EH (cell line): ENCODE measurements around the gene DDOST.
A peak's percentile ranks its signal among the peaks of the same experiment; 100 is the strongest.
"Not testable (repeated sequence)": the region's sequence is repeated elsewhere in the genome, so short reads cannot be mapped to it uniquely, and the experiment has no call there.

ENCODE experiments used
- DNase-seq: peaks from one replicate; pipeline ENCODE4 v3.0.0-alpha.2; 2015; ENCODE audit warnings: low read depth

Gene DDOST

GRCh38 chr1:20625176-20626097 lies 35.7 kb downstream of the DDOST start:
- DNase-seq: no peak

GRCh38 chr1:20624709-20625108 lies 36.5 kb downstream of the DDOST start:
- no peak for DNase-seq

- DNase-seq: no peak
These were observed 40.2 kb downstream of the DDOST start for GRCh38 chr1:20621012-20621411.

- DNase-seq: no peak
These were observed 41.2 kb downstream of the DDOST start for GRCh38 chr1:20619999-20620398.

GRCh38 chr1:20618550-20618949 lies 42.6 kb downstream of the DDOST start:
- no peak for DNase-seq

DNA sequence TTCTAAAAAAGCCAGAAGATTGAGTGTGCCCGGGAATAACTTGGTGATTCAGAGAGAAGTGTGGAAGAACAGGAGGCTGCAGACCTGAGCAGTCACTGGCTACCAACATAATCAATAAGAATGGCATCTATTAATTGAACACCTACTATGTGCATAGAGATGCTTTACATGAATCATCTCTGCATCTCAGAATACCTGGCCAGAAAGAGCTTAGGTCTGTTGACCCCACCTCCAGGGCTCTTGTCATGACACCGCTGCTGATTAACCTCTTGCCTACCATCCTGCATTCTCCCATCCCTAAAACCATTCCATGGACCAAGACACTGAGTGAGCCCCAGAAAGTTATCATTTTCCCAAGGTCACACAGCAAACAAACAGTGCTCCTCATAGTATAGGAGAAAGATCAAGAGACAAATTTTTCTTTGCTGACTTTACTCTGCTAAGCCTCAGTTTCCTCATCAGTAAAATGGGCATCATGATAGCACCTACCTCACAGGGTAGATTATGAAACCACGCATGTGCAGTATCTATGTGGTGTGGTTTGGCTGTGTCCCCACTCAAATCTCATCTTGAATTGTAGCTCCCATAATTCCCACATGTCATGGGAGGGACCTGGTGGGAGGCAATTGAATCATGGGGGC lies 44.2 kb downstream of the DDOST start:
- no peak for DNase-seq

- peak; percentile 41 for DNase-seq
These were observed 45.0 kb downstream of the DDOST start for GRCh38 chr1:20615946-20616846.

GRCh38 chr1:20614131-20614579 lies 47.0 kb downstream of the DDOST start:
- DNase-seq: no peak

DNA sequence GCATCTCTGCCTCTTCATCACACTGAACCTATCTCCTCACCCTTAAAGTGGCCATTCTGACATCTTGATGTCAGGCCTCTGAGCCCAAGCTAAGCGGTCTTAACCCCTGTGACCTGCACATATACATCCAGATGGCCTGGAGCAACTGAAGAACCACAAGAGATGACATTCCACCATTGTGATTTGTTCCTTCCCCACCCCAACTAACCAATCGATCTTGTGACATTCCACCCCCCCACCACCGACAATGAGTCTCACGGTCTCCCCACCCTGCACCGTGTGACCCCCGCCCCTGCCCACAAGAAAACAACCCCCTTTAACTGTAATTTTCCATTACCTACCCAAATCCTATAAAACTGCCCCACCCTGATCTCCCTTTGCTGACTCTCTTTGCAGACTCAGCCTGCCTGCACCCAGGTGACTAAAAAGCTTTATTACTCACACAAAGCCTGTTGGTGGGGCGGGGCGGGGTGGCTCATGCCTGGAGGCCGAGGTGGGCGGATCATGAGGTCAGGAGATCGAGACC lies 48.9 kb downstream of the DDOST start:
- DNase-seq: no peak

- no peak for DNase-seq
These were observed 49.5 kb downstream of the DDOST start for GRCh38 chr1:20611652-20612051.

- DNase-seq: no peak
These were observed 50.2 kb downstream of the DDOST start for GRCh38 chr1:20610970-20611369.

- no peak for DNase-seq
These were observed 51.6 kb downstream of the DDOST start for GRCh38 chr1:20609541-20609940.

GRCh38 chr1:20606801-20607570 lies 54.2 kb downstream of the DDOST start:
- DNase-seq: not testable (repeated sequence)

- DNase-seq: peak; percentile 65
These were observed 56.5 kb downstream of the DDOST start for GRCh38 chr1:20604678-20605077.

GRCh38 chr1:20603504-20604464 lies 57.4 kb downstream of the DDOST start:
- peak; percentile 99 for DNase-seq

DNA sequence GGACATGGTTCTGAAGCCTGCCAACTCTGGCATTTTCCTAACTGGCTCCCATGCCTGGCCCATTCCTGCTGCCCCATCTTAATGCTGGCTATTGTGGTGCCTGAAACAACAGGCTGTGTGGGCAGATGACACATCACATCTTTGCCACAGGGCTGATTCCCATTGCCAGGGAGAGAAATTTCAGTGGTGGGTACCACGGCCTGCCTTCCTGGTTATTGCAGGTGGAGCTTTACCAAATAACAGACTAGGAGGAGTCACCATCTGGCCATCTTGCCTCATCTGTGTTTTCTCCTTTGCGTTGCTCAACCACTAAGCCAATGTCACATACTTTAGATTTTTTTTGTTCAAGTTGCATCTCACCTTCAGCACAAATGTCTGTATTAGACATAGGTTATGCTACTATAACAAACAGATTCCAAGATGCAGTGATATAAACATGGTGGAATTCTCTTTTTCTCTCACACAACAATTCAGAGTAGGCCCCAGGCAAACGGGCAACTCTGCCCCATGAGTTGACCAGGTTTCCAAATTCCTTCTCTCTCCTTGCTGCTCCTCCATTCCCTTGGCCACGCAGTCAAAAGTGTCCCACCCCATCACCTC lies 58.2 kb downstream of the DDOST start:
- DNase-seq: peak; percentile 39
